Mesothelial cell of epicardium (in vitro differentiated cells): Measurements from ENCODE around the gene EPB41. TPM values are rescaled to one million over a fixed set of nuclear protein-coding genes. Genes with fewer than 3 reads are reported as not detected.
"Not testable (repeated sequence)": the region's sequence is repeated elsewhere in the genome, so short reads cannot be mapped to it uniquely, and the experiment has no call there.

ENCODE experiments used
- DNase-seq, 2 experiments: peaks; one replicate each; pipeline ENCODE4 v3.0.0; 2021; ENCODE audit warnings: low spot score in 2 of 2; ENCODE audit not compliant: unreplicated experiment in 2 of 2
- H3K27ac Mint-ChIP-seq: 2 replicates; pipeline ENCODE4 v1.8.0; 2021; ENCODE audit warnings: mixed read lengths
- H3K27me3 Mint-ChIP-seq: 2 replicates; pipeline ENCODE4 v1.8.0; 2021; ENCODE audit warnings: low read depth, mixed read lengths
- H3K36me3 Mint-ChIP-seq: 2 replicates; pipeline ENCODE4 v1.8.0; 2021; ENCODE audit warnings: mixed read lengths
- H3K4me1 Mint-ChIP-seq: 2 replicates; pipeline ENCODE4 v1.8.0; 2021; ENCODE audit warnings: mixed read lengths
- H3K4me3 Mint-ChIP-seq: 2 replicates; pipeline ENCODE4 v1.8.0; 2021; ENCODE audit warnings: mild to moderate bottlenecking, moderate library complexity, mixed read lengths
- H3K9me3 Mint-ChIP-seq: 2 replicates; pipeline ENCODE4 v1.8.0; 2021; ENCODE audit warnings: mixed read lengths
- CTCF ChIP-seq: fragments of 200-600 bp; sonication (generic); IDR thresholded peaks from one replicate; pipeline ENCODE4 v1.5.0; 2021; ENCODE audit warnings: antibody characterized with exemption; ENCODE audit not compliant: unreplicated experiment
- total RNA-seq: library from RNA; stranded (reverse); gene quantifications from 3 replicates; pipeline ENCODE4 v1.2.1, GENCODE V29; 2021

EPB41 gene
- total RNA-seq, 1 donor from 2014 or later, result 61.5 TPM

- Mint-ChIP-seq H3K36me3 (no peaks in the 10 kb centered on the region), H3K4me1 (peaks cover 20% of the 10 kb centered on the region), H3K27me3 (no peaks in the 10 kb centered on the region), H3K27ac (no peak overlapping the region), H3K9me3 (no peaks in the 10 kb centered on the region), H3K4me3 (no peak overlapping the region)
- no peak for TF ChIP-seq CTCF
- DNase-seq, result no peak
Observed at GRCh38 chr1:28933277-28933676, 18.9 kb downstream of the EPB41 start.

DNA sequence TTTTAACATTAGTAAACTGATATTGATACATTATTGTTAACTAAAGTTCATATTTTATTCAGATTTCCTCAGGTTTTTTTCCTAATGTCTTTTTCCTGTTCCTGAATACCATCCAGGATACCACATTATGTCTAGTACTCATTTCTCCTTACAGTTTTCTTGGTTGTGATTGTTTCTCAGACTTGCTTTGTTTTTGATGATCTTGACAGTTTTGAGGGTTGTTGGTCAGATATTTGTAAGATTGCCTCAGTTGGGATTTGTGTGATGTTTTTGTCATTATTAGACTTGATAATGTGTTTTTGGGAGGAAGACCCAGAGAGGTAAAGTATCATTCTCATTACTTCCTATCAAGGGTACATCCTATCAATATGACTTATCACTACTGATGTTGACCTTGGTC, 19.5 kb downstream of the EPB41 start:
- no peak for TF ChIP-seq CTCF
- H3K27ac Mint-ChIP-seq, result peak overlapping the region; percentile 21
- DNase-seq, result no peak
- peaks cover 15% of the 10 kb centered on the region for H3K4me1 Mint-ChIP-seq
- no peaks in the 10 kb centered on the region for H3K27me3 Mint-ChIP-seq
- no peaks in the 10 kb centered on the region for H3K36me3 Mint-ChIP-seq
- H3K9me3 Mint-ChIP-seq, result no peaks in the 10 kb centered on the region
- no peak overlapping the region for H3K4me3 Mint-ChIP-seq

GRCh38 chr1:28934676-28935075, 20.3 kb downstream of the EPB41 start:
- Mint-ChIP-seq H3K36me3 (no peaks in the 10 kb centered on the region), H3K9me3 (no peaks in the 10 kb centered on the region), H3K4me3 (no peak overlapping the region), H3K27ac (no peak overlapping the region), H3K4me1 (peaks cover 15% of the 10 kb centered on the region), H3K27me3 (no peaks in the 10 kb centered on the region)
- TF ChIP-seq CTCF, result no peak
- no peak for DNase-seq

GRCh38 chr1:28935293-28935692, 20.9 kb downstream of the EPB41 start:
- DNase-seq, result no peak
- H3K27ac Mint-ChIP-seq, result no peak overlapping the region
- no peak overlapping the region for H3K4me3 Mint-ChIP-seq
- H3K27me3 Mint-ChIP-seq, result no peaks in the 10 kb centered on the region
- no peaks in the 10 kb centered on the region for H3K9me3 Mint-ChIP-seq
- no peaks in the 10 kb centered on the region for H3K36me3 Mint-ChIP-seq
- peaks cover 15% of the 10 kb centered on the region for H3K4me1 Mint-ChIP-seq
- no peak for TF ChIP-seq CTCF

GRCh38 chr1:28936094-28936493, 21.7 kb downstream of the EPB41 start:
- Mint-ChIP-seq H3K4me1 (peaks cover 15% of the 10 kb centered on the region), H3K36me3 (no peaks in the 10 kb centered on the region), H3K27me3 (no peaks in the 10 kb centered on the region), H3K4me3 (no peak overlapping the region), H3K27ac (no peak overlapping the region), H3K9me3 (no peaks in the 10 kb centered on the region)
- no peak for DNase-seq
- no peak for TF ChIP-seq CTCF

DNA sequence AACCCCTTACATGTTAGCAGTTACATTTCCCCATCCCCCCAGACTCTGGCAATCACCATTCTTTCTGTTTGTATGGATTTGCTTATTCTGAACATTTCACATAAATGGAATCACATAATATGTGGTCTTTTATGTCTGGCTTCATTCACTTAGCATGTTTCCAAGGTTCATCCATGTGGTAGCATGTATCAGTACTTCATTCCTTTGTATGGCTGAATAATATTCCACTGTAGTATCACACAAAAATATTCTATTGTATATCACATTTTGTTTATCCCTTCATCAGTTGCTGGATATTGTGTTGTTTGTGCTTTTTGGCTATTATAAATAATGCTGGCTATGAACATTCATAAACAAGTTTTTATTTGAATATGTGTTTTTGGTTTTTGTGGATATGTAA, 22.2 kb downstream of the EPB41 start:
- no peak for DNase-seq
- peaks cover 15% of the 10 kb centered on the region for H3K4me1 Mint-ChIP-seq
- H3K27ac Mint-ChIP-seq, result no peak overlapping the region
- TF ChIP-seq CTCF, result no peak
- no peaks in the 10 kb centered on the region for H3K9me3 Mint-ChIP-seq
- H3K27me3 Mint-ChIP-seq, result no peaks in the 10 kb centered on the region
- no peaks in the 10 kb centered on the region for H3K36me3 Mint-ChIP-seq
- no peak overlapping the region for H3K4me3 Mint-ChIP-seq

- not testable (repeated sequence) for H3K27me3 Mint-ChIP-seq, H3K4me1 Mint-ChIP-seq, H3K27ac Mint-ChIP-seq, H3K9me3 Mint-ChIP-seq, H3K36me3 Mint-ChIP-seq, H3K4me3 Mint-ChIP-seq, DNase-seq
Observed at GRCh38 chr1:28943581-28943980, 29.2 kb downstream of the EPB41 start.
